ACC112 (cell line): Measurements from ENCODE around the gene PCAT7.
"Not testable (repeated sequence)": the region's sequence is repeated elsewhere in the genome, so short reads cannot be mapped to it uniquely, and the experiment has no call there.

ENCODE experiments used
- H2AFZ ChIP-seq: fragments of 200-600 bp; sonication (generic); one replicate; pipeline ENCODE4 v1.6.0; 2017; ENCODE audit warnings: antibody characterized with exemption, low read length; ENCODE audit not compliant: unreplicated experiment
- H3K27ac ChIP-seq: fragments of 200-600 bp; sonication (generic); 2 replicates; pipeline ENCODE4 v1.5.1; 2014; ENCODE audit warnings: low read depth, mild to moderate bottlenecking, antibody characterized with exemption, low read length, moderate library complexity
- H3K27me3 ChIP-seq: fragments of 200-600 bp; sonication (generic); 2 replicates; pipeline ENCODE4 v1.6.1; 2014; ENCODE audit warnings: mild to moderate bottlenecking, antibody characterized with exemption, low read length, moderate library complexity, mixed read lengths; ENCODE audit not compliant: insufficient read depth
- H3K36me3 ChIP-seq: fragments of 200-600 bp; sonication (generic); 2 replicates; pipeline ENCODE4 v1.6.1; 2016; ENCODE audit warnings: mild to moderate bottlenecking, antibody characterized with exemption, low read length, moderate library complexity, mixed read lengths; ENCODE audit not compliant: insufficient read depth
- H3K4me1 ChIP-seq: fragments of 200-600 bp; sonication (generic); one replicate; pipeline ENCODE4 v1.6.1; 2016; ENCODE audit warnings: low read length, mixed read lengths; ENCODE audit not compliant: insufficient read depth, unreplicated experiment, control insufficient read depth
- H3K4me3 ChIP-seq: fragments of 200-600 bp; sonication (generic); 2 replicates; pipeline ENCODE4 v1.5.1; 2014; ENCODE audit warnings: mild to moderate bottlenecking, low read depth, low read length
- H3K79me2 ChIP-seq: fragments of 200-600 bp; sonication (generic); one replicate; pipeline ENCODE4 v1.6.0; 2016; ENCODE audit warnings: low read length; ENCODE audit not compliant: control insufficient read depth, unreplicated experiment, insufficient read depth

PCAT7 gene

GRCh38 chr9:94563548-94563947 lies 8.7 kb downstream of the PCAT7 start:
- H3K36me3 ChIP-seq = no peaks in the 10 kb centered on the region

GRCh38 chr9:94564279-94564678 lies 9.4 kb downstream of the PCAT7 start:
- H3K36me3 ChIP-seq, H3K27ac ChIP-seq, H3K4me1 ChIP-seq, H2AFZ ChIP-seq, H3K4me3 ChIP-seq, H3K79me2 ChIP-seq: not testable (repeated sequence)
- H3K27me3 ChIP-seq = peaks cover 12% of the 10 kb centered on the region

More at GRCh38 chr9:94563548-94563947, 8.7 kb downstream of the PCAT7 start:
- no peaks in the 10 kb centered on the region for H3K79me2 ChIP-seq
- peaks cover 12% of the 10 kb centered on the region for H3K27me3 ChIP-seq
- no peaks in the 10 kb centered on the region for H3K4me1 ChIP-seq
- H3K4me3 ChIP-seq = no peak overlapping the region
- no peak overlapping the region for H3K27ac ChIP-seq
- H2AFZ ChIP-seq = no peak overlapping the region

- Histone ChIP-seq H3K4me1 (no peaks in the 10 kb centered on the region), H3K36me3 (no peaks in the 10 kb centered on the region), H3K4me3 (no peak overlapping the region), H3K79me2 (no peaks in the 10 kb centered on the region), H2AFZ (no peak overlapping the region), H3K27ac (no peak overlapping the region), H3K27me3 (peaks cover 31% of the 10 kb centered on the region)
These were observed 11.7 kb downstream of the PCAT7 start for GRCh38 chr9:94566550-94566949.

GRCh38 chr9:94567271-94567670 lies 12.4 kb downstream of the PCAT7 start:
- Histone ChIP-seq H3K4me3 (no peak overlapping the region), H3K27ac (no peak overlapping the region), H3K27me3 (peaks cover 38% of the 10 kb centered on the region), H2AFZ (no peak overlapping the region), H3K79me2 (no peaks in the 10 kb centered on the region), H3K36me3 (no peaks in the 10 kb centered on the region), H3K4me1 (no peaks in the 10 kb centered on the region)

GRCh38 chr9:94568250-94568889 lies 13.5 kb downstream of the PCAT7 start:
- no peaks in the 10 kb centered on the region for H3K36me3 ChIP-seq
- H3K27me3 ChIP-seq = peaks cover 46% of the 10 kb centered on the region
- no peaks in the 10 kb centered on the region for H3K4me1 ChIP-seq
- H2AFZ ChIP-seq = no peak overlapping the region
- H3K27ac ChIP-seq = no peak overlapping the region
- no peaks in the 10 kb centered on the region for H3K79me2 ChIP-seq
- no peak overlapping the region for H3K4me3 ChIP-seq

GRCh38 chr9:94568972-94569712 lies 14.3 kb downstream of the PCAT7 start:
- Histone ChIP-seq H3K4me3 (no peak overlapping the region), H3K4me1 (no peaks in the 10 kb centered on the region), H3K27me3 (peaks cover 54% of the 10 kb centered on the region), H3K79me2 (no peaks in the 10 kb centered on the region), H3K27ac (no peak overlapping the region), H3K36me3 (no peaks in the 10 kb centered on the region), H2AFZ (no peak overlapping the region)

- Histone ChIP-seq H3K4me3 (no peak overlapping the region), H3K36me3 (no peaks in the 10 kb centered on the region), H3K27me3 (peaks cover 31% of the 10 kb centered on the region), H3K4me1 (no peaks in the 10 kb centered on the region), H3K27ac (no peak overlapping the region), H3K79me2 (no peaks in the 10 kb centered on the region), H2AFZ (no peak overlapping the region)
These were observed 21.2 kb downstream of the PCAT7 start for GRCh38 chr9:94576131-94576530.

GRCh38 chr9:94577036-94577435 lies 22.2 kb downstream of the PCAT7 start:
- H3K27ac ChIP-seq = no peak overlapping the region
- H3K79me2 ChIP-seq = no peaks in the 10 kb centered on the region
- H2AFZ ChIP-seq = no peak overlapping the region
- no peaks in the 10 kb centered on the region for H3K36me3 ChIP-seq
- H3K4me3 ChIP-seq = no peak overlapping the region
- no peaks in the 10 kb centered on the region for H3K4me1 ChIP-seq
- H3K27me3 ChIP-seq = peaks cover 22% of the 10 kb centered on the region

GRCh38 chr9:94577571-94577970 lies 22.7 kb downstream of the PCAT7 start:
- Histone ChIP-seq H3K4me1 (no peaks in the 10 kb centered on the region), H3K27me3 (peaks cover 17% of the 10 kb centered on the region), H3K79me2 (no peaks in the 10 kb centered on the region), H3K4me3 (no peak overlapping the region), H3K27ac (no peak overlapping the region), H2AFZ (no peak overlapping the region), H3K36me3 (no peaks in the 10 kb centered on the region)

- Histone ChIP-seq H2AFZ (no peak overlapping the region), H3K4me1 (peaks cover 3% of the 10 kb centered on the region), H3K4me3 (no peak overlapping the region)
These were observed 26.8 kb downstream of the PCAT7 start for GRCh38 chr9:94581728-94582127.

GRCh38 chr9:94584555-94584954 lies 29.7 kb downstream of the PCAT7 start:
- no peak overlapping the region for H2AFZ ChIP-seq

More at GRCh38 chr9:94581728-94582127, 26.8 kb downstream of the PCAT7 start:
- H3K79me2 ChIP-seq = no peaks in the 10 kb centered on the region
- H3K36me3 ChIP-seq = no peaks in the 10 kb centered on the region
- H3K27me3 ChIP-seq = no peaks in the 10 kb centered on the region
- H3K27ac ChIP-seq = no peak overlapping the region

More at GRCh38 chr9:94584555-94584954, 29.7 kb downstream of the PCAT7 start:
- H3K27ac ChIP-seq = no peak overlapping the region
- no peaks in the 10 kb centered on the region for H3K36me3 ChIP-seq
- no peaks in the 10 kb centered on the region for H3K79me2 ChIP-seq
- H3K27me3 ChIP-seq = no peaks in the 10 kb centered on the region
- H3K4me1 ChIP-seq = peaks cover 11% of the 10 kb centered on the region
- H3K4me3 ChIP-seq = no peak overlapping the region
